ENCODE data around the gene DIPK1A.
"Not testable (repeated sequence)": the region's sequence is repeated elsewhere in the genome, so short reads cannot be mapped to it uniquely, and the experiment has no call there.

Gene DIPK1A

GRCh38 chr1:92980732-92981647 is 19.7 kb upstream of the DIPK1A start:
- DNase-seq (ENCODE audit: low spot score) = no peak

GRCh38 chr1:92975551-92976232 is 14.4 kb upstream of the DIPK1A start:
- no peak for DNase-seq (ENCODE audit: low spot score)

GRCh38 chr1:92974112-92974511 is 12.8 kb upstream of the DIPK1A start:
- DNase-seq (ENCODE audit: low spot score) = not testable (repeated sequence)

DNA sequence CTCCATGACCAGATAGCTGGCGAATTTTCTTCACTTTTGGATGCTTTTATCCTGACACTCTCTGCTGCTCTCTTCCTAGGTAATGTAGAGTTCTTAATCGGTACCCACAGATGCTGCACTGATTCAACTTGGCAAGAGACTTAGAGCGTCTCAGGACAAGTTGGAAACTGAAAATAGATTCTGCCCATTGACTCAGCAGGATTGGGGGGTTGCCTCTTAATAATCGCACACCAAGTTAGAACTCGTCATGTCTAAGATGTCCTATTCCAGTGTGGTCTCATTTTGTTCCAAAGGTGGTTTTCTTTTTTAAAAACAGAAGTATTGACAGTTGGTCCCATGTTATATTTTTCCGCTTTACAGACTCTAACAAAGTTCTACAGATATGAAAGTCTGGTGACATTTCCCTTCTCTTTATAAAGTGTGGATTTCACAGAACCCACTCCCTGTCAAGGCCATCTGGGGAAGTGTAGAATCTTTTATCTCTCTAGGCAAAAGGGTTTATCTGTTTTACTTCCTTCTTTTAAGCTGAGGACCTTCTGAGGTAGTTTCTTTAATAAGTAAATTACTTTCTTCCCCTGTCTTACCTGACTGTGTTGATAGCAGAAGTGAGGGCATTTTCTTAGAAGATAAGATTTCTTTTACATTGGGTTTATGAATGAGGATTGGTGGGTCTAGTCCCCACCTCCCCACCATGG is 12.1 kb upstream of the DIPK1A start:
- DNase-seq (ENCODE audit: low spot score) = no peak

DNA sequence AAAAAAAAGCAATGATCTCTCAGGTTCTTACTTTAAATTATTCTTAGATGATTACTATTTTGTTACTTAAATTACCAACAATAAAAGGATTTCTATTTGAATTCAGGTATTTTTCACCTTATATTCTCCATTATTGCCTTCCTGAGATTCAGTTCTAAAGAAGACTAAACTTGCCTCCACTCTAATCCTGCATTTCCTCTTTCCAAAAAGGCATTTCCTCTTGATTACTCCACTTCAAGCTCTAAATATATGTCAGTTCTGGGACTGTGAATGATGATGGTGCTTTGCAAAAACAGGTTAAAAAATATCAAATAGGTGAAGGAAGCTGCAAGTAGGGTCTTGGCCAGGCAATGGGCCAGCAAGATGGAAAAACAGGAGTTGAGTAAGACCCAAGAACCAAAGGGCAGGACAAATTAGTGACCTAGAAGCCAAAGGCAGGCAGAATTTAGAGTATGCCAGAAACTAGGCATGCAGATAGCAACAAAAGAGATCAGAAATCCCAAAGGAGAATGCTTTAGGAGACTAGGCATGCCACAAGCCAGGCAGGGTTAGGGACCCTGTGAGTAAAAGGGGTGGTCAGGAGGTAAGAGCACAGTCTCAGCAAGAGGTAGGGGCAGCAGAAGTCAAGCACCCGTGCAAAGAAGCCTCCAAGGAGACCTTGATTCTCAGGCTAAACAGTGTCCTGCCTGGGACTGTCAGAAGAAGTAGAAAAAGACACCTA is 11.3 kb upstream of the DIPK1A start:
- no peak for DNase-seq (ENCODE audit: low spot score)

DNA sequence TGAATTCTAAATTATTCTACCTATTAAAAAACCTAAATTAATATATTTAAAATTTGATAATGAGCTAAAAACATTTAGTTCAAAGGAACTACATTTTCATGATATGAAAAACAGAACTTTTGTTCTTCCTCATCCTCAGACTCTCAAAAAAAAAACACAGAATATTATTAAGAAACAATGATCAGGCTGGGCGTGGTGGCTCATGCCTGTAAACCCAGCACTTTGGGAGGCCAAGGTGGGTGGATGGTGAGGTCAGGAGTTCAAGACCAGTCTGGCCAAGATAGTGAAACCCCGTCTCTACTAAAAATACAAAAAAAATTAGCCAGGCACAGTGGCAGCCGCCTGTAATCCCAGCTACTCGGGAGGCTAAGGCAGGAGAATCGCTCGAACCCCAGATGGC is 10.7 kb upstream of the DIPK1A start:
- not testable (repeated sequence) for DNase-seq (ENCODE audit: low spot score)

GRCh38 chr1:92970990-92971689 is 9.9 kb upstream of the DIPK1A start:
- DNase-seq (ENCODE audit: low spot score) = no peak

DNA sequence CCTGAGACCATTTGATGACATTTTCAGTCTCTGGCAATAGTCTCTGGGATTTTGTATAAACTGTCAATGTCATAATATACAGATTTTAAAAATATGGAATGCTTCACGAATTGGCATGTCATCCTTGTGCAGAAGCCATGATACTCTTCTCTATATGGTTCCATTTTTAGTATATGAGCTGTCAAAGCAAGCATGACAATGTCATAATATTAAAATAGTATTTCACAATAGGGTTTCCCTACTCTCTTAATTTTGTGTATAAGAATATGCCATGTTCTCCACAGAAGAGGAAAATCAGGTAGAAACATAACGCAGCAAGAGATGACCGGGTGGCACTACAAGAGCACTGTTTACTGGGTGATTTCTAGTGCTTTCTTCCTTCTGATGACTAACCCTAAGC is 8.3 kb upstream of the DIPK1A start:
- no peak for DNase-seq (ENCODE audit: low spot score)

- no peak for DNase-seq (ENCODE audit: low spot score)
These were observed 7.1 kb upstream of the DIPK1A start for GRCh38 chr1:92968138-92969032.

- DNase-seq (ENCODE audit: low spot score) = no peak
These were observed 3.7 kb upstream of the DIPK1A start for GRCh38 chr1:92964998-92965397.

DNA sequence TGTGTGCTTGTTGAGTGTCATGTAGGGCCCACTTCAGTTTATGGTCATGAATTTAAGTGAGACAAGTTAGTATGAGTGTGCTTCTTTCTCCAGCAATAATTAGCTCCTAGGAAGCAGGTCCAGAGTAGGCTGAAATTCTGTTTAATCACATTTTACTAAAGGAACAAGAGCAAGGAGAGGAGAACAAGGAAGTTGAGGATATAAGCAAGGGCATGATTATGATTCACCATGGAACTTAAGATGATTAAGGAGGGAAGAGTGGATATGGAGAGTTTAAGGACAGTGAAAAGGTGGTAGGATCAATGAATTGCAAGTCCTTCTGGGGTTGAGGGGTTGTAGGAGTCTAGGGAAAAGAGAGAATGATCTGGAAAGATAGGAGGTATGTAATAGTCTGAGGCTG is 3.1 kb upstream of the DIPK1A start:
- DNase-seq (ENCODE audit: low spot score) = no peak

DNA sequence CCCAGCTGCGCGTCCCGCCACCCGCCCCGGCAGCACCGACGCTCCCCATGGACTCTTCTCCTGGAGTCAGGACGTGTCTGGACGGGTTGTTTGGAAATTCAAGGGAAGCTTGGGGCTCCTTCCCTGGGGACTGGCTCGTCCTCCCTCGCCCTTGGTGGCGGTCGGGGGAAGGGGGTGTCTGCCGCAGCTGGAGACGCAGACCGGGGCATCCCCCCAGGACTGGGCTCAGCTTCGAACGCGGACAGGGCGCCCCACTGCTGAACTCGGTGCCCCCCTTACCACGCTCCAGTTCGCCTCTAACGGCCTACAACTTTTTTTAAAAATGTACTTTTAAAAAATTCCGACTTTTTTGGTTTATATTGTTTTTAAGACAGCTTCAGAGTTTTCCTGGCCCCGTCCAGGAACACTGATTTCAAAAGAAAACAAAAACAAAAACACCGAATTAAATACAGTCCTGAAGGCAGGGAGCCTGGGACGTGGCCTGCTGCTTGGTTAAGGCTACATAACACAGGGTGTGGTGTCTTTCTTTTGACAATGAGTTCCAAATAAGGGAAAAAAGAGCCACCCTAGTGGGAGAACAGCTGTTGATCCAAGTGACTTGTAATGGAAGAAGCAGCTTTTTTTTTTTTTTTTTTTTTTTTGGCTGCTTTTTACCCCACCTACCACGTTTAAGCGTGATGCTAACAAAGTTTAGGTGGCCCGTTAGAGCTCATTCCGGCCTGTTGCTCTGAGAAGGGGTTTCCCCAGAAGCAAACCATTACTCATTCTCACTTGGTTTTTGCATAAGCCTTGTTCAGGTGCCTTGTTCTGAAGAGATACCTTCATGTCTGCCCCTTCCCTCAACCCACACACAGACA is 862 bp upstream of the DIPK1A start:
- no peak for DNase-seq (ENCODE audit: low spot score)

DNA sequence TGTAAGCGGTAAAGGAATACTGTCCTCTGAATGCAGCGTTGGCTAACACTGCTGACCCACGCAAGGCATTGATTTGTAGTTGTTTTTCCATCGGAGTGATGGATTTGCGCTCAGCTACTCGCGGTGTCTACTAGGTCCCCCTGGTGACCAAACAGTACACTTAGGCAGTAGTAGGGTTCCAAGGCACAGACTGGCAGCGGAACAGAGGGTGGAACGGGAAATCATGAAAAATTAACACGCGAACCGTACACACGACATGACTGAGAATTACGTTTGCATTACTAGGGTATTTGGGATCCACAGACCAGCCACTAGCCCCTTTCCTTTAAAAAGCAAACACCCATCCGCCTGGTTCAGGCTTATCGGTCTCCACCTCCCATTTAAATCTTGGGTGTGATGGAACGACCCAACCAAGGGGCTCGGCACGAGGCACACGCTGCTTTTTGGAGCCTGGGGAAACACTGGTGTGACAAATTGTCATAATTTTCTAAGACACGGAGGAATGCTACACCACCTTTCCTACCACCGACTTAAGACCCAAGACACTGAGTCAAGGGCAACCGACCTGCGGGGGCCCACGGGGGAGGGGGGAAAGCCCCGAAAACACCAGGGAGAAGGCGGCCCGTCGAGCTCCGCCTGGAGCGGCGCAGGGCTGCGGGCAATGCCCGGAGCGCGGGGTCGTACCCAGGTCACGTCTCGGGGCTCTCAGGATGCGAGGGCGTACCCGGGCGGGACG is 699 bp downstream of the DIPK1A start:
- DNase-seq (ENCODE audit: low spot score) = peak; percentile 94

DNA sequence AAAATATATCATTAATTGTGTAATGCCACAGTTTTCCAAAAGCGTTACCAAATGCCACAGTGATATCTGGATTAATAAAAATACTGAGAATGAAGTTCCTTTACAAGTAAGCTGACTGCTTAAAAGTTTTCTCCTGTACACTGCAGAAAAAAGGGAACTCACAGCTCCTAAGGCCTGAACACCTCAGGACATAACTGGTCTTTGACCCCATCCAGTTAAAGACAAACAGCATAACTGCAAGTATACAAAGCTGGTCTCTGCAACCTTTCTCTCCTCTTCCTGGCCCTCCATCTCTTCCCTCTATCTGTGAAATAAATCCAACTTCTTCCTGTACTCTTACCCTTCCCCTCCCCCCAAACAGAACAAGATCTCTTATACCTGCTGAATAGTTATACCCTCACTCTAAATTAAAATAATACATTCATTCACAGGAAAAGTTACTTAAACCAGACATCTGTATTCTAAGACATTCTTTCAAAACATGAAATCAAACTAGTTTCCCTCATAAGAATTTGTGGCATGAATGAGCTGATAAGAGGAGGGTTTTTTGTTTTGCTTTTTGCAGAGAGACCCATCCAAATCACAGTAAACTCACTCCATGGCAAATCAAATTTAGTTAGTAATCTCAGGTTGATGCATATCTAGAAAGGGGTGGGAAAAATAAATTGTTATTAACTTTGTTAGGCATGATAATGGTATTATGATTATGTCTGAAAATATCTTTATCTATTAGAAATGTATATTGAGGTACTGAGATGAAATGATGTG is 2.9 kb downstream of the DIPK1A start:
- DNase-seq (ENCODE audit: low spot score) = no peak

DNA sequence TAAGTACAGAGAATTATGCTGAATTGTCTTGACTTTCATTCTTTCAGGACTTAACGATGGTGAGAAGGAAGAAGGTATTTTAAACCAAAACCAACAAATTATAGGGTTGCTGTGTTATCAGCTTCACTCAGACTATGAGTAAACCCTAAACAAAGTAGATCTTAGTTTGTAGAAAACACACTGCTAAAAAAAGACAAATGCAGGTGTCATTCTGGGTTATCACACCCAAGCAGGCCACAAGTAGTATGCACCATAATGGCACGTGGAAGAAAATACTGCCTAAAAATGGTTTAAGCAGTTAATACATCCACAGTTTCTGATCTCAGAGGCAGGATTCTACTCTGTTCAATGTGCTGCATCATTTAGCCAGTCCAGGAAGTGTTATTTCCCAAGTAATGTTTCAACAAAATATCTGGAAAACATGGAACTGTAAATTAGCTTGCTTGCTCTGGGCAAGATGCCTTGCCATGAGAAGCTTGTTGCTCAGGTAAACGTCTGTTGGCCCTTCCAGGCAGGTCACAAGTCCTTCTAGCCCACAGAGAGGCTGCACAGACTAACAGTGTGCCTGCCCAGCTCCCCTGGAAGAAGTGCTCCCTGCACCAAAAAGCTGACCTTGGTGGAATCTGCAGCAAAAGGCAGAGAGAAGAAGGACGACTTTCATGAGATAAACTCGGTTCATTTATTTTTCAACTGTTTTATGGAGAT is 4.1 kb downstream of the DIPK1A start:
- no peak for DNase-seq (ENCODE audit: low spot score)

GRCh38 chr1:92956254-92957029 is 4.8 kb downstream of the DIPK1A start:
- DNase-seq (ENCODE audit: low spot score) = no peak

DNA sequence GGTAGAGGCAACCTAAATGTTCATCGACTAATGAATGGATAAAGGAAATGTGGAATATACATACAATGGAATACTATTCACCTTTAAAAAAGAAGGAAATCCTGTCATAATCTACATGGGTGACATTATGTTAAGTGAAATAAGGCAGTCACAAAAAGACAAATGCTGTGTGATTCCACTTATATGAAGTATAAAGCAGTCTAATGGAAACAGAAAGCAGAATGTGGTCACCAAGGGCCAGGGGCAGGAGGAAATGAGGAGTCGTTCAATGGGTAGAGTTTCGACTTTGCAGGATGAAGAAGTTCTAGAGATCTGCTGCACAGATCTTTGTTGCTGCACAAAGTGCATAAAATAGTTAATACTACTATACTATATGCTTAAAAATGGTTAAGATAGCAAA is 7.8 kb downstream of the DIPK1A start:
- no peak for DNase-seq (ENCODE audit: low spot score)

Measured in globus pallidus (tissue), 1 donor.